ENCODE measurements around the gene CNGA2.

GRCh38 chrX:151743651-151744470 lies 9.3 kb downstream of the CNGA2 start:
- TF ChIP-seq POLR2A (IDR thresholded peaks at IDR 0.05) = no peak
- TF ChIP-seq, protein P1, sequence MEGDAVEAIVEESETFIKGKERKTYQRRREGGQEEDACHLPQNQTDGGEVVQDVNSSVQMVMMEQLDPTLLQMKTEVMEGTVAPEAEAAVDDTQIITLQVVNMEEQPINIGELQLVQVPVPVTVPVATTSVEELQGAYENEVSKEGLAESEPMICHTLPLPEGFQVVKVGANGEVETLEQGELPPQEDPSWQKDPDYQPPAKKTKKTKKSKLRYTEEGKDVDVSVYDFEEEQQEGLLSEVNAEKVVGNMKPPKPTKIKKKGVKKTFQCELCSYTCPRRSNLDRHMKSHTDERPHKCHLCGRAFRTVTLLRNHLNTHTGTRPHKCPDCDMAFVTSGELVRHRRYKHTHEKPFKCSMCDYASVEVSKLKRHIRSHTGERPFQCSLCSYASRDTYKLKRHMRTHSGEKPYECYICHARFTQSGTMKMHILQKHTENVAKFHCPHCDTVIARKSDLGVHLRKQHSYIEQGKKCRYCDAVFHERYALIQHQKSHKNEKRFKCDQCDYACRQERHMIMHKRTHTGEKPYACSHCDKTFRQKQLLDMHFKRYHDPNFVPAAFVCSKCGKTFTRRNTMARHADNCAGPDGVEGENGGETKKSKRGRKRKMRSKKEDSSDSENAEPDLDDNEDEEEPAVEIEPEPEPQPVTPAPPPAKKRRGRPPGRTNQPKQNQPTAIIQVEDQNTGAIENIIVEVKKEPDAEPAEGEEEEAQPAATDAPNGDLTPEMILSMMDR (IDR thresholded peaks at IDR 0.05) = no peak
